ENCODE results near the gene EEF1AKMT3. TPM values are rescaled to one million over a fixed set of nuclear protein-coding genes. Genes with fewer than 3 reads are reported as not detected.

The EEF1AKMT3 gene
- total RNA-seq, 1 donor from 2014 or later: 1.6 TPM

DNA sequence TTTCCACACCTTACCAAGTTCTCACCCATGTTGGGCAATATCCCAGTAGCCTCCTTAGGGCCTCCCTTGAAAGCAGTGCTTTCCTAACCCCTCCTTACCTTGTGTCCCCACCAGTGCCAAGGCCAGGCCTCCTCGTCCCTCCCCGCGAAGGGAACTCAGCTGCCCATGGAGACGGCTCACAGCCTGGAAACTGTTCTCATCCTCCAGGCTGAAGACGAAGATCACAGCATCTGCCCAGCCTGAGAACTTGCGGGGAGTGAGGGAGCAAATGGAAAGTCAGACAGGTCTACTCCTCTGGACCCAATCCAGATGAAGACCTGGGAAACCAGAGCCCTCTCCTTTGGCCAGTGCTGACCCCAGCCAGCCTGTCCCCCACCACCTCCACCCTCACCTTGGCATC, 38.5 kb upstream of the EEF1AKMT3 start:
- DNase-seq: no peak
- no peak for ATAC-seq
- intact Hi-C loops (cut with micrococcal nuclease): no loop called here

DNA sequence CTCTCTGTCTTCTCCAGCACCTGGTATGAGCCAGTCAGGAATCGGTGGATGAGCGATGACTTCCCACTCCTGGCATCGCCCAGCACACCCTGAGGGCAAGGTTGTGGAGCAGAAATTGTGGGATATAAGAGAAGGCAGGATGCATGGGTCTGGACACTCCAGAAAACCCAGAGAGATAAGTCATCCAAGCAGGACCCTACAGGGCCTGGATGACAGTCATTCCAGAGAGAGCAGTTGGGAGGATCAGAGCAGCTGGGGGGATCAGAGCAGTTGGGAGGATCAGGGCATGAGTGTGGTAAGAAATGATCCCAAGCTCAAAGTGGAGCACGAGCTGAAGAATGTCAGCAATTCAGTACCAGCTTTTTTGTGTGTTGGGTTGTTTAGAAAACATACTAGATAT, 37.8 kb upstream of the EEF1AKMT3 start:
- DNase-seq (no peak), ATAC-seq (no peak)
- intact Hi-C loops (cut with micrococcal nuclease): no loop called here

DNA sequence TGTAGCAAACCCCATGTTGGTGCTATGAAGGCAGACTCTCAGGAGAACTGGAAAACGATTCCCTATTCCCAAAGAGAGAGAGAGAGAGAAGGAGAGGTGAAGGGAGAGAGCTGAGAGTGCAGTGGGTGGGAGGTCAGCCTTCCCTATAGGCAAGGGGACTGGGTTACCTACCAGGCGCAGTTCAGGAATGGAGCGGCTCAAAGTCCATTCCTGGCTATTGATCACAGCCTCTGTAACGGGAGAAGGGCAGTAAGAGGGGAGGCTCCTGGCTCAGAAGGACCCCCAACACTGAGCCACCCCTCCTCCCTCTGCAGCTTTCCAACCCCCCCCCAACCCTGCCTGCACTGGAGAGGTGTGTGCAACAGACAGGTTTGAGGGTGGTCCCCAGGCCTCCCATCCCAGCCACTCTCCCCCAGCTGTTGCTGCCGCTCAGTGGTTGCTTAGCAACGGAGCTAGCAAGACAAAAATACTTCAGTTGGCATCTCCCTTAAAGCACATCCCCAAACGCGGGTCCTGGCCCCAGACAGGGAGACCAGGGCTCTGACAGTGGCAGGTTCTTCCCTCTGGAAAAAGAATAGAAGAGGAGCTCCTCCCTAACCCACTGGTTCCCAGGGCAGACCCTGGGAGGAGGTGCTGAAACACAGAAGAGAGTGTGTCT, 37.1 kb upstream of the EEF1AKMT3 start:
- intact Hi-C loops (cut with micrococcal nuclease): no loop called here
- no peak for ATAC-seq
- DNase-seq: no peak

DNA sequence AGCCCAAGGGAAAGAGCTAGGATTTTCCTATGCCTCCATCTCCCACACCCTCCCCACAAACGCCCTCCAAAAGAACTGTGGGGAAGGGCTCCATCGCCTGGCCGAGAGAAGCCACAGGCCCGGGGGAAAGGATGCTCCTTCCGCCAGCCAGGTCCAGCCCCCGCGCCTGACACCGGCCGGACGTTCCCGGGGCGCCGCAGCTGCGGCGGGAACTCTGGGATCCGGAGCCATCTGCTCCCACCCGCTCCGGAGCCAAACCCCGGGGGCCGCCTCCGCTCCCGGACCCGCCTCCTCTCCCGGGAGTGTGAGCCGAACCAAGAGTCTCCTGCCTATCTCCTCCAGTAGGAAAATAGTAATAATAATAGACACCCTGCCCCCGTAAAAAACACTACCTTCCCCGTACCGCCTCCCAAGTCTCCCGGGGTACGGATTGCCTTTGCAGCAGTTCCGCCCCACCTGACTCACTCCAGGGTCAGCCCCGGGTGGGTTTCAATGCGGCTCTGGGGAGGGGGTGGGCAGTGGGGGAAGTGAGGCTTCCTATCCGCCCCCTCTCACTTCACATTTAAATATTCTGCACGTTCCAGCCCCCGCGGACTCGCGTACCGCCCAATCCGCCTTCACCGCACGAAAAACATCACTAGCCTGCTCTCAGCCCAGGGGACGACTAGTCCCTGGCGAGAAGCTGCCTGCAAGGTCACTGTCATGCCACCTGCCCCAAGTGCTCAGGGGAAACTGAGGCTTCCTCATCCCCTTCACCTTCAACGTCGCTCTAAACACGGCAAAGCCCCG, 36.3 kb upstream of the EEF1AKMT3 start:
- DNase-seq (peak; percentile 63), ATAC-seq (peak; percentile 55)
- intact Hi-C loops (cut with micrococcal nuclease): no loop called here

DNA sequence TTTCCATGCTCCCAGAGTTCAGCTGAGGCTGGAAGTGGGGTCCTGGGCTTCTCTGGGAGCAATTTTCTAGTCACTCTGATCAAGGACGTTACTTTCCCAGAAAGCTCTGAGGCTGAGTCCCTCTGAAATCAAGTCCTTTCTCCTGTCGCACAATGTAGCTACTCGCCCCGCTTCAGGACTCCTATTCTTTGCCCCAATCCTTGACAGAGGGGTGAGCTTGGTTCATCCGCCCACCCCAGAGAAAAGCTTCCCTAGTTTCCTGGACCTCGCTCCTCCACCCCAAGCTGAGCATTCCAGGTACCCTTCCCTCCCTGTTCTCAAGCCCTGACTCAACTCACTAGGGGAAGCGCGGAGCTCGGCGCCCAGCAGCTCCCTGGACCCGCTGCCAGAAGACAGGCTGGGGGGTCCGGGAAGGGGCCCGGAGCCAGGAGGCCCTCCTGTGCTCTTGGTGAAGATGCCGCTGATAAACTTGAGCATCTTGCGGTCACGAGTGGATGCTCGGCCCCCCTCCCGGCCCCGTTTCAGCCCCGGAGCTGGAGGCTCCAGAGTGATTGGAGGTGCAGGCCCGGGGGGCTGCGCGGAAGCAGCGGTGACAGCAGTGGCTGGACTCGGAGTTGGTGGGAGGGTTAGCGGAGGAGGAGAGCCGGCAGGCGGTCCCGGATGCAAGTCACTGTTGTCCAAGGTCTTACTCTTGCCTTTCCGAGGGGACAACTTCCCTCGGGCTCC, 35.5 kb upstream of the EEF1AKMT3 start:
- intact Hi-C loops (cut with micrococcal nuclease): no loop called here
- ATAC-seq: no peak

DNA sequence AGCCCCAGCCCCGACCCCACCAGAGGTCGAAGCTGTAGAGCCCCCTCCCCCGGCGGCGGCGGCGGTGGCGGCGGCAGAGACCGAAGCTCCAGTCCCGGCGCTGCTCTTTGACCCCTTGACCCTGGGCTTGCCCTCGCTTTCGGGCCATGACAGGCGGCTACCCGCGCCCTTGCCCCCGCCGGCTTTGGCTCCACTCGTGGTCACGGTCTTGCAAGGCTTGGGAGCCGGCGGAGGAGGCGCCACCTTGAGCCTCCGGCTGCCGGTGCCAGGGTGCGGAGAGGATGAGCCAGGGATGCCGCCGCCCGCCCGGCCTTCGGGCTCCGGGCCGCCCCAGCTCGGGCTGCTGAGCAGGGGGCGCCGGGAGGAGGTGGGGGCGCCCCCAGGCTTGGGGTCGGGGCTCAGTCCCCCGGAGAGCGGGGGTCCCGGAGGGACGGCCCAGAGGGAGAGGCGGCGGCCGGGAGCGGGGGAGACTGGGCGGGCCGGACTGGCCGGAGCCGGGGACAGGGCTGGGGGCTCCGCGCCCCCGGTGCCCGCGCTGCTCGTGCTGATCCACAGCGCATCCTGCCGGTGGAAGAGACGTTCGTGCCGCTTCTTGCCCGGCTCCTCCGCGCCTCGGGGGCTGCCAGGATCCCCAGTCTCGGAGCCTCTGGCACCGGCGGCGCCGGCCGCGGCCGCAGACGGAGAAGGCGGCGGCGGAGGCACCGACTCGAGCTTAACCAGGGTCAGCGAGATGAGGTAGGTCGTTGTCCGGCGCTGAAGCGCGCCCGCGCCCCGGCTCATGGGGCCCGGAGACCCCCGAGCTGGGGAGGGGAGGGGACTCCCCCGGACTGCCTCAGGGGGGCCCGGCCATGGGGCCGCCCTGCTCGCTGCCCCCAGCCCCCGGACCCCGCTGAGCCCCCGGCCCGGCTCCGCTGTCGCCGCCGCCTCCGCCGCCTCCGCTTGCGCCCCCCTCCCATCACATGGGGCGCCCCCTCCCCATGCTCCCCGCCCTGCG, 34.6 kb upstream of the EEF1AKMT3 start:
- intact Hi-C loops (cut with micrococcal nuclease): no loop called here
- DNase-seq: no peak
- ATAC-seq: no peak

More for the DNA sequence above, 35.5 kb upstream of the EEF1AKMT3 start:
- no peak for DNase-seq

DNA sequence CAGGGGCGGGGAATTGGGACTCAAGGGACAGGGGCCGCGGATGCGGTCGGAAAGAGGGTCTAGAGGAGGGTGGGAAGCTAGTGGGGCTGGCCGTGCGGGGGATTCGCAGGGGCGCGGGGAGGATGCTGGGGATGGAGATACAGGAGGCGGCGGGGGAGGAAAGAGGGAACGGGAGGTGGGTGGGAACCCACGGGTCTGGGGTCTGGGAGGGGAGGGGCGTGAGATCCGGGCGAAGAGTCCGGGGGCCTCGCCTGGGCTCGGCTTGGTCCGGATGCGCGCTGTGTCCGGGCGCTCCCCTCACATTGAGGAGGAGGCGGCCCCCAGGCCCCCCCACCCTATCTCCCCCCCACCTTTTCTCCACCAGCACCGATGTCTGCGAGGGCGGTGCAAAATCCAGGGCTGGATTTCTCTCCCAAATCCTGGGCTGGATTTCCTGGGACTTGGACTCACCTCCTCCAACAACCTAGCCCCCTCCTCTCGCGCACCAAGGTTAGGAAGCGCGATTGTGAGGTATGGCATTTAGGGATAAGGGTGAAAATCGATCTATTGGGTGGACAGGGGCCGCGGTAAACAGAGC, 33.7 kb upstream of the EEF1AKMT3 start, which contains the start of gene AGAP2:
TSS of gene AGAP2 (minus strand) at position 82 of the 577 bp plus-strand sequence. CDS start 496 bp downstream, outside the sequence.
- DNase-seq (no peak), ATAC-seq (no peak)
- intact Hi-C loops (cut with micrococcal nuclease): no loop called here

DNA sequence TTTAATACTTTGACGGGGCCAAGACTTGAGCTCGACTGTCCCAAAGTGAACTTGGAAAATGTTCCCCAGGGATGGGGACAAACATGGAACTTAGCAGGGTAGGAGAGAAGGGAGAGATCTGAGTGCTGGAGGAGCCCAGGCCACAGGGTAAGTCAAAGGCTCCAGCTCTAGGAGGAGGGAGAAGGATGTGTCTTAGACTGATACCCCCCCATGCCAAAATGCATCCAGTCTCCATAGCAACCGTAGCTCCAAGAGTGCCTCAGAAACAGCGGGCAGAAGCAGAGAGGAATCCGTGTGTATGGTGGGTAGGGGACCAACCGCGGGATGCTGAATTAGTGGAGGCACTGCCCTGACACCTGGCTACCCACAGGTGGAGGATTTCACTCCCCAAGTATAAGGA, 33.0 kb upstream of the EEF1AKMT3 start:
- ATAC-seq: no peak
- intact Hi-C loops (cut with micrococcal nuclease): no loop called here
- no peak for DNase-seq

DNA sequence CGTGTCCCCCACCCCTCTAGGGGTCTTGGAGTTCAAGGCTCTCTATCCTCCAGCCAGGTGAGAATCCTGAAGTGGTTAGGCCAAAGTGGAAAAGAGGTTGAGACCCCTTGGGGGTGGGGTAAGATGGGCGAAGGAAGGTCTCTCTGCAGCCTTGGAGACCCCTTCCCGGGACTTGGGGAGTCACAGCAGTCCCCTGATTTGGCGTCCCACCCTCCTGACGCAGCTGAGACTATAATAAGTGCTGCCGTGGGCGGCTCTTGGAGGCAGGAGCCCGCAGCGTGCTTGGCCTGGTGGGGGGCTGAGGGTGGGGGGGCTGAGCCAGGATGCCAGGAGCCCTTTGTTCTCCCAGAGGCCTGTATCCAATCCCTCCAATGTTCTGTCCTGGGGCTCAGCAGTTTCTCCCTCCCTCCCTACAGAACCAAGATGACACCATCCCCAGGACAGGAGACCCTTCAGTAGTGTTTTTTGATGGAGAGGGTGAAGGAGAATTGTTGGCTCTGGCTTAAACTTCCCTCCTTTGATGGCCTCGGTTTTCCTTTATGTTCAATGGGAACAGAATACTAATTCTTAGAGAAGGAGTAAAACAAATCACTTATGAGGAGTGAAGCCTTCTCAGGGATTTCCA, 32.4 kb upstream of the EEF1AKMT3 start:
- no peak for ATAC-seq
- no peak for DNase-seq
- intact Hi-C loops (cut with micrococcal nuclease): no loop called here

DNA sequence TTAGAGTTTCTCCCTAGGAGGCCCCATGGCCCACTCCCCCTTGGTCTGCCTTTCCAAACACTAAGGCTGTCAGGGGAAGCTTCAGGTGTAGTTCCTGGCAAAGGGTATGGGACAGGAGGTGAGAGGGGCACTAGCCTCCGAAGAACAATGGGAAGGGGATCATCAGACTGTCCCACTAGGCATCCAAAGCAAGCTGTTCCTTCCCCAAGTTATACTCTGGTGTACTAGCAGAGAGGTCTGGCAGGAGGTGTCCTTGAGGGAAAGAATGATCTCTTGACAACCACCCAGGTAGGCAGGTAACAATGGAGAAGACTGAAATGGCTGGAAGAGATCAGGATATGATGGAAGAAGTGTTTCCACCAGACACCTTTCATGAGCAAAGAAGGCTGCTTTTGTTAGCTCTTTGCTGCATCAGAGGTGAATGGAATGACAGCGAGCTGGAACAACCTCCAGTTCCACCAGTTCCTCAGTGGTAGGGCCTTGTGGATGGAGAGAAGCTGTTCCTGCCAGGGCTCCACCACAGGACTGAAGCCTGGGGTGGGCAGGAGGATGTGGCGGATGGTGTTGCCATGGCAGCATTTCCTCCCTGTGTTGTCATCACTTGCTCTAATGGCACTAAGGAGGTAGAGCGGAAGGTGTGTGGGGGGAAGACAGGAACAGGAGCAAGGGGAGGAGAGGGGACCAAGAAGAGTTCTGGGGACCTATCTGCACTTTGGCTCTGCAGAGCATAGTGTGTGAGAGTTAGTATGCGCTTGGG, 31.6 kb upstream of the EEF1AKMT3 start:
- no peak for ATAC-seq
- intact Hi-C loops (cut with micrococcal nuclease): no loop called here
- no peak for DNase-seq

DNA sequence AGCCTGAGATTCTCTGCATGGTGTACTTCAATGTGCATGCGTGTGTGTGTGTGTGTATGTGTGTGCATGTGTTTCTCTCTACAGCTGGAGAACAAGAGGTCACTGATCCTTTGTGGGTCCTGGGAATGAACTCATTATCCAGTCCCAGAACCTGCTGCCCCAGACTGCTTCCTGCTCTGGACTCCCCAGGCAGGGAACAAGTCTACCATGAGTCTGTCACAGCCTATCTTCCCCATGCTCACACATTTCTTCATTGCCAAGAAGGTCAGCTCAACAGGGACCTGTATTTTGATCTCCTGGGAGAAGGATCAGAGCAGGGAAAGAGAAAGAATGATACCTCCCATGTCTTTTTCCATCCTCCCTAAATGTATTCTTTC, 31.0 kb upstream of the EEF1AKMT3 start:
- intact Hi-C loops (cut with micrococcal nuclease): no loop called here
- ATAC-seq (peak; percentile 4), DNase-seq (no peak)

DNA sequence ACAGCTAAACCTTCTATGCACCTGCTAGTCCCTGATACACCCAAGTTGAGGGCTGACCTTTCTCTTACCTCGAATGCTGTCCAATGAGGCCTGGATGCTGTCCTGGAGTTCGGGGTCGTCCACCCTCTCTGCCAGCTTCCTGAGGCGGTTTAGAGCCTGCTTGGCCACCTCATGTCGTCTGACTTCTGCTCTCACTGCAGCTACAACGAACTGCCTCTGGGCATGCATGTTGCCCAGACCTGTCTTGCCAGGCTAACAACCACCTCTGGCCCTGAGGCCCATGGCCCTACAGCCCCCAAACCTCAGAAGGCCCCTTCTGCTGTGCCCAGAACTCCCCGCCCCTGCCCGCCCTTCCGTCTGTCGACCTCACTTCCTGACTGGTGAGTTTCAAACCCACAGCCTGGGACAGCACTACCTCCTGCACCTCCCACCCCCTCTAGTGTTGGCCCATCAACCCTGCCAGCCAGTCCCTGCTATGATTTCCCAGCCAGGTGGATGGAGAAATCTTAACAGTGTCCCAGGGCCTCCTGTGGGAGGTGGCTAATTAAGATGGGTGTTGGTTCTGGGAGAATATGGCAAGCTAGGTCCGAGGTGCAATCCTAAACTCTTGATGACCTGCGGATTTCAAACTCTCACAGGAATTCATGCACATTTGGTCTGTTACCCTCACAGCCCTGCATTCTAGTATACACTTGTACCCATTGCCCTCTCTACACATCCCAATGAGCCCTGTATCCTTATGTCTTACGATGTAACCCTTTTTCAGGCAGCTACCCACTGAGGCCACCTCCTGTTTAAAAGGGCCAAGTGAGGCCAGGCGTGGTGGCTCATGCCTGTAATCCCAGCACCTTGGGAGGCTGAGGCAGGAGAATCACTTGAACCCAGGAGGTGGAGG, 30.3 kb upstream of the EEF1AKMT3 start:
- ATAC-seq: no peak
- no peak for DNase-seq

DNA sequence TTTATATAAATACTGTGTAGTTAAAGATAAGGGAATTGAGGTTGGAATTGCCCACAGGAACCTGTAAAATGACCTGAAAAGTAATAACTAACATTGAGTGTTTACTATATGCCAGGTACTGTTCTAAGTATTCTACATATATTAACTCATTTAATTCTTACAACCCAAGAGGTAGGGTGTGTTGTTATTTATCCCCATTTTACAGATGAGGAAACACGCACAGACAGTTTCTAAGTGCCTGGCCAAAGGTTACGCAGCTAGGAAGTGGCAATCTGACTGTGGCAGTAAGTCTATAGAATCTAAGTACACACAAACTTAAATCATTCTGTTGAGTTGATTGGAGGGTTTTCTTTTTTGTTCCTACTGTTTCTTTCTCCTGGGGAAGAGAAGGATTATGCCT, 28.6 kb upstream of the EEF1AKMT3 start:
- ATAC-seq: no peak
- no peak for DNase-seq
- intact Hi-C loops (cut with micrococcal nuclease): no loop called here

More for the DNA sequence above, 30.3 kb upstream of the EEF1AKMT3 start:
- intact Hi-C loops (cut with micrococcal nuclease): no loop called here

DNA sequence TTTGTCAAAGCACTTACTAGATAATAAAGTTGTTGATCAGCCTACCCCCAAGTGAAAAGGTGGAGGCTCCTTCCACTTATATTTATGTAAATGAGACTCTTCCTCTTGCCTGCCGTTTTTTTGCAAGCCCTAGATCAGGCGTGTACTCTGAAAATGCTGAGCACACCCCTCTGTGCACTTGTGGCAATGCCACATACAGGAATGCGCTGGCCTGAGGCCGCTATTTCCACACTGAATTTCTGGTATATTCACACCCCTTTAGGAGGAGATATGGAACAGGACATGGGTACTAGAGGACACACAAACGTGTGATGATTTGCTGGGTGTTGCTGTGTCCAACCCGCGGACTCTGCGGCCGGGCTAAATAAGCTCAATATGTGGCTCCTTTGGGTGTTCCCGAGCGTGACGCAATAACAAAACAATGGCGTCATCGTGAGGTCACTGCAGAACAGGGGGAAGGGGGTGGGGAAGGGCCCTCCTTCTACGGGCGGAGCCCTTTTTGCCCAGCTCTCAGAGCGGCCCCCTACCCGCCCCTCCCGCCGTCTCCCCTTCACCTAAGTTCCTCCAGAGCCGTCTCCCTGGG, 28.1 kb upstream of the EEF1AKMT3 start:
- intact Hi-C loops (cut with micrococcal nuclease): no loop called here
- ATAC-seq (peak; percentile 58), DNase-seq (peak; percentile 73)

DNA sequence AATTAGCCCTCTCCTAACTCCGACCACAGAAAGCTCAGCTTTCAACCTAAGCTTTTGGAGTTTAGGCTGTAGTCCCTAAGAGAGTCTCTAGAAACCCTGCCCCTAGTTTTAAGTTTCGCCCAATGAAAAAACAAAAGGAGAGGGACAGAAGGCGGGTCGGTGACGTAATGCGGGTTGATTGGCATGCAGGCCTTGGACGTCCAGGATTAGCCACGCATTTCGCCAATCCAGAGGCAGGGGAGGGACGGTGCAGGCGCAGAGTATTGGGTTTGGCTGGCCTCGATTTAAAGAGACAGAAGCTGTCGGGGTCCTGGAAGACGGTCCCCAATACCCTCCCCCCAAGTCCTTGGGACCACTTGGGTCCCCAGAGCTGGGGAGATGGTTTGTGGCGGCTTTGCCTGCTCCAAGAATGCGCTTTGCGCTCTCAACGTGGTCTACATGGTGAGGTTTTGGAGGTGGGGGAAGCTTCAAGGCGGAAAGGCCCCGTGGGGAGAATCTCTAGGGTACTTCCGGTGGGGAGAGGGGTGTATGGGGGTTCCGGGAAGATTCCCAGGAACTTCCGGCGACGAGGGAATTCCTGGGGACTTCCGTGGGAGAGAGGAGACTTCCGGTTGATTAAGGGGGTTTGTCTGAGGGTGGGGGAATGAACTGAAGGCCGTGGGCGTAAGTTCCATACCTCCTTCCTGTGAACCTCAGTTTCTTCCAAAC, 27.5 kb upstream of the EEF1AKMT3 start, which contains the start of gene TSPAN31:
TSS of gene TSPAN31 (plus strand) at position 263 of the 708 bp plus-strand sequence. CDS start at position 379, 116 bp downstream.
- DNase-seq (peak; percentile 97), ATAC-seq (peak; percentile 94)
- intact Hi-C loops (cut with micrococcal nuclease): no loop called here

All from left ventricle myocardium superior (tissue), 1 donor.